ENCODE data around the gene NELL2. TPM values are rescaled to one million over a fixed set of nuclear protein-coding genes. Genes with fewer than 3 reads are reported as not detected.

The NELL2 gene
- total RNA-seq, 2 donors from 2014 or later: 5.1 to 6.9 TPM

DNA sequence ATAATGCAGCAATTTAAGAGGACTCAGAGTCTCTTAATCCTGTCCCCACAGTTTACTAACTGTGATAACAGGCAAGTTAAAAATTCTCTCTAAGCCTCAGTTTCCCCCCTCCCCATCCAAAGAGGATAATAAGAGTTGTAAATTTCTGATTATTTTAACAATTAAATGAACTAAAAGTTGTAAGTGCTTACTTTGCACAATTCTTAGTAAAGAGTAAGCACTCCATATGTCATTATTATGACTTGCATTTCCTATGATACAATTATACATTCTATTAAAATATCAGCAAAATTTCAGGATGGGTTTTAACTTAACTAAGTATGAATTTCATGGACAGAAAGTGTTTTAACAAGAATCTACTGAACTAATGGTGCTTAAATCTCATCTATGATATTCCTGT, 80.1 kb downstream of the NELL2 start:
- Histone ChIP-seq H3K9me3 (ENCODE audit: control insufficient read depth, low read length) (peaks cover 4% of the 10 kb centered on the region), H3K27me3 (ENCODE audit: control insufficient read depth, insufficient read depth, low read length, poor library complexity, severe bottlenecking) (no peaks in the 10 kb centered on the region), H3K27ac (ENCODE audit: low read depth, low read length) (no peak overlapping the region), H3K36me3 (ENCODE audit: control insufficient read depth, insufficient read depth, low read length) (no peaks in the 10 kb centered on the region), H3K4me1 (ENCODE audit: control insufficient read depth, insufficient read depth, low read length) (no peaks in the 10 kb centered on the region), H3K9ac (ENCODE audit: extremely low read depth, low read length, poor library complexity, severe bottlenecking) (no peak overlapping the region), H3K4me3 (ENCODE audit: low read length) (no peak overlapping the region)
- no peak overlapping the region for H3K27ac Mint-ChIP-seq
- peaks cover 8% of the 10 kb centered on the region for H3K9me3 Mint-ChIP-seq
- TF ChIP-seq, protein P1, sequence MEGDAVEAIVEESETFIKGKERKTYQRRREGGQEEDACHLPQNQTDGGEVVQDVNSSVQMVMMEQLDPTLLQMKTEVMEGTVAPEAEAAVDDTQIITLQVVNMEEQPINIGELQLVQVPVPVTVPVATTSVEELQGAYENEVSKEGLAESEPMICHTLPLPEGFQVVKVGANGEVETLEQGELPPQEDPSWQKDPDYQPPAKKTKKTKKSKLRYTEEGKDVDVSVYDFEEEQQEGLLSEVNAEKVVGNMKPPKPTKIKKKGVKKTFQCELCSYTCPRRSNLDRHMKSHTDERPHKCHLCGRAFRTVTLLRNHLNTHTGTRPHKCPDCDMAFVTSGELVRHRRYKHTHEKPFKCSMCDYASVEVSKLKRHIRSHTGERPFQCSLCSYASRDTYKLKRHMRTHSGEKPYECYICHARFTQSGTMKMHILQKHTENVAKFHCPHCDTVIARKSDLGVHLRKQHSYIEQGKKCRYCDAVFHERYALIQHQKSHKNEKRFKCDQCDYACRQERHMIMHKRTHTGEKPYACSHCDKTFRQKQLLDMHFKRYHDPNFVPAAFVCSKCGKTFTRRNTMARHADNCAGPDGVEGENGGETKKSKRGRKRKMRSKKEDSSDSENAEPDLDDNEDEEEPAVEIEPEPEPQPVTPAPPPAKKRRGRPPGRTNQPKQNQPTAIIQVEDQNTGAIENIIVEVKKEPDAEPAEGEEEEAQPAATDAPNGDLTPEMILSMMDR (conservative IDR thresholded peaks at IDR 0.05): no peak
- no peaks in the 10 kb centered on the region for H3K4me1 Mint-ChIP-seq
- DNase-seq: no peak
- H3K4me3 Mint-ChIP-seq: no peak overlapping the region
- no peaks in the 10 kb centered on the region for H3K27me3 Mint-ChIP-seq (ENCODE audit: insufficient read depth)
- no peaks in the 10 kb centered on the region for H3K36me3 Mint-ChIP-seq (ENCODE audit: low read depth)

DNA sequence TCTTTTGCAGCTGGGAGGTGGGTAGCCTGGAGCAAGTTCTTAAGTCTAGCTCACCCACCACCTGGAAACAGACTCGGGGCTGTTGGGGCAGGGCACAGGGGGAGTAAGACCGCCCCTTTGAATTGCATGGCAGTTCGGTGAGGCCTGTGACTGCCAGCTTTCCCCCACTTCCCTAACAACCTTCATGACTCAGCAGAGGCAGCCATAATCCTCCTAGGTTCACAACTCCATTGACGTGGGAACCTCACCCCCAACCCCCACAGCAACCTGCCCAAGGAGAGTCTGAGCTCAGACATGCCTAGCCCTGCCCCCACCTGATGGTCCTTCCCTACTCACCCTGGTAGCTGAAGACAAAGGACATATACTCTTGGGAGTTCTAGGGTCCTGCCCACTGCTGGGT, 87.4 kb downstream of the NELL2 start:
- TF ChIP-seq, protein P1 (conservative IDR thresholded peaks at IDR 0.05): no peak
- peaks cover 10% of the 10 kb centered on the region for H3K9me3 Mint-ChIP-seq
- 90% methylated on average over 4 of the region's 4 CpGs; no CpG with 5 or more reads in 1 of the 2 experiments for WGBS, 2 experiments (ENCODE audit: insufficient coverage in 1 of 2, insufficient read length in 1 of 2)

DNA sequence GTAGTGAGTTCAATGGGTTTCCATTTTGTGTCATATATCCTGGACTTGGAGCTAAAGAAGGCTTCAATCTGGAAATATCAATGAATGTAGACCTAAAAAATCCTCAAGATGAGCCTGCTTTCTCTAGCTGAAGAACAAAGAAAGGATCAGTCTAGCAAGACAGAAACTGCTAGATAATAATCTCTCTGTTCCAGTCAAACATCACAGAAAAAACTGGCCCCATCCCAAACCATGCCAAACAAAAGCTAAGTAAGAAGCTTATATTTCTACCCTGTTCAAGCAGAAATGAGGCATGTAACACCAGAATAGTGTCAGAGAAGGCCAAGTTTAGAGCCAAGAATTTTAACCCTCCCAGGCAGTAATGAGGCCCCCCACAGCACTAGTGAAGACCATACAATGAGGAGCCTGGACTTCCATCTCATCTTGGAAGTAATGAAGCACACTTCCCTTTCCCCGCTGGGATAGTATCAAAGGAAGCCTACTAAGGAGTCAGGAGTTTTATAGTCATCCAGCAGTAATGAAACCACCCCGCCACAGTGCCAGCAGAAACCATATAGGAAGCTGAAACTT, 95.8 kb downstream of the NELL2 start:
- H3K4me3 ChIP-seq (ENCODE audit: low read length): no peak overlapping the region
- no peak overlapping the region for H3K27ac ChIP-seq (ENCODE audit: low read depth, low read length)
- H3K4me1 Mint-ChIP-seq: no peaks in the 10 kb centered on the region
- H3K9ac ChIP-seq (ENCODE audit: extremely low read depth, low read length, poor library complexity, severe bottlenecking): no peak overlapping the region
- WGBS, 2 experiments (ENCODE audit: insufficient coverage in 1 of 2, insufficient read length in 1 of 2): 80 to 100% methylated on average over 1 to 2 of the region's 2 CpGs
- H3K4me1 ChIP-seq (ENCODE audit: control insufficient read depth, insufficient read depth, low read length): no peaks in the 10 kb centered on the region
- DNase-seq: no peak
- TF ChIP-seq, protein P1 (conservative IDR thresholded peaks at IDR 0.05): no peak
- no peaks in the 10 kb centered on the region for H3K36me3 Mint-ChIP-seq (ENCODE audit: low read depth)
- no peak overlapping the region for H3K4me3 Mint-ChIP-seq
- no peak overlapping the region for H3K27ac Mint-ChIP-seq
- H3K9me3 Mint-ChIP-seq: no peaks in the 10 kb centered on the region
- H3K36me3 ChIP-seq (ENCODE audit: control insufficient read depth, insufficient read depth, low read length): no peaks in the 10 kb centered on the region
- no peaks in the 10 kb centered on the region for H3K27me3 ChIP-seq (ENCODE audit: control insufficient read depth, insufficient read depth, low read length, poor library complexity, severe bottlenecking)
- H3K9me3 ChIP-seq (ENCODE audit: control insufficient read depth, low read length): peaks cover 6% of the 10 kb centered on the region
- H3K27me3 Mint-ChIP-seq (ENCODE audit: insufficient read depth): no peaks in the 10 kb centered on the region

More for the DNA sequence above, 87.4 kb downstream of the NELL2 start:
- Mint-ChIP-seq H3K27me3 (ENCODE audit: insufficient read depth) (no peaks in the 10 kb centered on the region), H3K4me1 (peaks cover 5% of the 10 kb centered on the region), H3K4me3 (no peak overlapping the region), H3K27ac (peak overlapping the region; percentile 33), H3K36me3 (ENCODE audit: low read depth) (no peaks in the 10 kb centered on the region)
- peak; percentile 59 for DNase-seq
- no peak overlapping the region for H3K4me3 ChIP-seq (ENCODE audit: low read length)
- no peak overlapping the region for H3K27ac ChIP-seq (ENCODE audit: low read depth, low read length)
- no peaks in the 10 kb centered on the region for H3K27me3 ChIP-seq (ENCODE audit: control insufficient read depth, insufficient read depth, low read length, poor library complexity, severe bottlenecking)
- peaks cover 4% of the 10 kb centered on the region for H3K9me3 ChIP-seq (ENCODE audit: control insufficient read depth, low read length)
- no peak overlapping the region for H3K9ac ChIP-seq (ENCODE audit: extremely low read depth, low read length, poor library complexity, severe bottlenecking)
- no peaks in the 10 kb centered on the region for H3K36me3 ChIP-seq (ENCODE audit: control insufficient read depth, insufficient read depth, low read length)
- peaks cover 5% of the 10 kb centered on the region for H3K4me1 ChIP-seq (ENCODE audit: control insufficient read depth, insufficient read depth, low read length)

Data from endodermal cell (in vitro differentiated cells).